Measurements from ENCODE around the gene MAFG.
"Not testable (repeated sequence)": the region's sequence is repeated elsewhere in the genome, so short reads cannot be mapped to it uniquely, and the experiment has no call there.

MAFG gene

DNA sequence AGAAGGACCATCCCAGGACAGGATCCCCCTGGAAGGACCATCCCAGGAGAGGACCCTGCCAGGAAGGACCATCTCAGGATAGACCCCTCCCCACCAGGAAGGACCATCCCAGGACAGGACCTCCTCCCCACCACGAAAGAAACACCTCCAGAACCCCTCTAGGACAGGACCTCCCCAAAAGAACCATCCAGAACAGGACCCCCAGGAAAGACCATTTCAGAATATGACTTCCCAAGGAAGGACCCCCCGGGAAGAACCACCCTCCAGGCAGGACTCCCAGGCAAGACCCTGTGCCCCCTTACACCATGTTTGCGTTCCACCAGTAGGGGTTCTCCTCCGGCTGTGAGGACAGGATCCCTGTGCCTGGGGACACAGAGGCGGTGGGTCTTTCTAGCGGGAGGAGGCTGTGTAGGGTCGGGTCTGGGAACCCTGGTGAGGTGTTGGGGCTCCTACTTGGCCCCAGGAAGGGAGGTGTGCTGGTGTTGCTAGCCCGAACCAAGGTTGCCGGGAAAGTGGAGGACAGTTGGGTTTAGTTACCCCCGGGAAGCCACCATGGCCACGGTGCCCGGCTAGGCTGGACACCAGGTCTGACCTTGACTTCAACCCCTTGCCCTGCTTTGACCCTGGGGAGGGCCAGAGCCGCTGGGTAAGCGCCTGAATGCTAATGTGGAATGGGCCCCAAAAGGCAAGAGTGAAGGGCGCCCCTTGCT is 31.3 kb upstream of the MAFG start:
- no peak for DNase-seq (ENCODE audit: low spot score)

DNA sequence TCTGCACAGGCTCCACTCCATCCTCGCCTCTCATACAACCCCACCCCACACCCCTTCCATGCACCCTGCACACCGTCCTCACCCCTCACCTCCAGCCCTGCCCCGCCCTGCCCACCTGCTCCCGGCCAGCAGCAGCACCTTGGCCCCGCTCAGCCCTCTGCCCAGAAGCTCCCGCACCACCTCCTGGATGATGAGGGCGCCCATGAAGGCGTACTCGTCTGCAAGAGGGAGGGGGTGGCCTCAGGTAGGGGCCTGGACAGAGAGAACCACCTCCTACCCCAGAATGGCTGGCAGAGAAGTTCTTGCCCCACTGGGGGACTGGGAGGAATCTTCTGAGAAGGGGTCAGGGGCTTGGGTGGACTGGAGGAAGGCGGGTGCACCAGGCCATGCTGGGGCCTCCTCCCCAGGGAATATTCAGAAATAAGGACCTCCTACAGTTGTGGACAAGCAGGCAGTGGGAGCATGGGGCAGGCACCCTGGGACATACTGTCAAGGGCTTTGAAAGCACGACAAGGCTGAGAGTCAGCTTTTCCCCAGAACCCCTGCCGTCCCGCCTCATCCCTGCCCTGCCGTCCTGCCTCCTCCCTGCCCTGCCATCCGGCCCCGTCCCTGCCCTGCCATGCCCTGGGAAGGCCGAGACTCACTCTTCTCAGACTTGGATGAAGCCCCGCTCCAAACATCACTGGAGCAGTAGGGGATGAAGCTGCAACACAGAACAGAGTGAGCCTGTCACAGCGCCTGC is 30.3 kb upstream of the MAFG start:
- DNase-seq (ENCODE audit: low spot score) = no peak

DNA sequence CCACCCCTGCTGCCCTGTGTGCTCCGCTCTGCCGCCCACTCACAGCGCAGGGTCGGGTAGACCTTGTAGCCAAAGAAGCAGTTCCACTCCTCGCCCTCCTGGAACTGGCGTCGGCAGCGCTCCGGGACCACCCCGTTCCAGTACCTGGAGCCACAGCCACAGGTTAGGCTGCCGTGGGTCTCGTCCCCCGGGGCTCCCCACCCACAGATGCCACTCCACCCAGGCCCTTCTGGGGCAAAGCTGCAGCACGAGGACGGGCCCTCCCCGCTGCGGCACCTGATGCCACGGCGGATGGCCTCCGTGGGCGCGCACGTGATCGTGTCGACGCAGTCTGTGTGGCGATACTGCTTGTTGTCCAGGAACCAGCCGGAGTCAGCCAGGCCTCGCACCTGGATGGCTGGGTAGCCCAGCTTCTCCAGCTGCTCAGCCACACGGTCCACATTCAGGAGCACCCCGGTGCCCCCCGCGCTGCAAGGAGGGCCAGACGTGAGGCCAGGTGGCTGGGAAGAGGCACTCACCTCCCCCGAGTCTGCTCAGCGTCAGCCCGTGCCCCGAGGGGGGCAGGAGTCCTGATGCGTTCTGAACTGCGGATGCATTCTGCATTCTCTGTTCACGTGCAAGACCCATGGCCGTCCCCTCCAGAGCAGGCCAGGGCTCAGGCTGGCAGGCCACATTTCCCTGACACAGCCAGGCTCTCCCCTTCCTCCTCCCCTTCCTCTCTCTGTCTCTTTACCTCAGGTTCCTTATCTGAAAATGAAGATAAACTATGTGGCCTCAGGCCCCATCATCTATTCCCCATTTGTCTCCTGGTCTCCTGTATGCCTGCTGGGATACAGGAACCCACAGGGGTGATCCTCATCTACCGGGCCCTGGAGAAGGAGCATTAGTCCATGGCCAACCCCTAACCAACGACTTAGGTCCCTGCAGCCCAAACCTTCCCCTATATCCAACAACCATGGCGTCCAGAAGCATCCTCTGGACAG is 29.4 kb upstream of the MAFG start:
- DNase-seq (ENCODE audit: low spot score) = no peak

DNA sequence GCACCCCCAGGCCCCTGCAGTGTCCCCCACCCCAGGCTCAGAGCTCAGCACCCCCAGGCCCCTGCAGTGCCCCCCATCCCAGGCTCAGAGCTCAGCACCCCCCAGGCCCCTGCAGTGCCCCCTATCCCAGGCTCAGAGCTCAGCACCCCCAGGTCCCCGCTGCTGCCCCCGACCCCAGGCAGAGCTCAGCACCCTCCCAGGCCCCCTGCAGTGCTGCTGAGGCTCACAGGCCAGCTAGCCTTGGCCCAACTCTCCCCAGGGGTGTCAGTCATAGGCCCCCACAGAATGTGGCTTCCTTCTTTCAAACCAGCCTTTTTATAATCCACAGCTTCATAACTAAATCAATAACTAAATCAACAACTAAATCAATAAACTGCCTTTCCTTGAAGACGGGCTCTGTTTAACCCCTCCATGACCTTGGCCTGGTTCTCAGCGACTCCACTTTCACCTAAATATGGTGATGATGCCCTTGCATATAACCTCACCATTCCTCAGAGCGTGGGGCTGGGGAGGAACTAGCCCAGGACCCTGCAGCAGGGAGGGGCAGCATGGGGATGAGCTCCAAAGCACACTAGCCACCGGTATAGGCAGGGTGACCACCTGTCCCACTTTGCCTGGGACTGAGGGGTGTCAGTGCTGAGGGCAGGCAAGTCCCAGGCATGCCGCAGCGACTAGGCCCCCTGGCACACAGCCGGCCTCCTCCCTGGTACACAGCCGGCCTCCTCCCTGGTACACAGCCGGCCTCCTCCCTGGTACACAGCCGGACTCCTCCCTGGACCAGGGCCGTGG is 28.4 kb upstream of the MAFG start:
- no peak for DNase-seq (ENCODE audit: low spot score)

DNA sequence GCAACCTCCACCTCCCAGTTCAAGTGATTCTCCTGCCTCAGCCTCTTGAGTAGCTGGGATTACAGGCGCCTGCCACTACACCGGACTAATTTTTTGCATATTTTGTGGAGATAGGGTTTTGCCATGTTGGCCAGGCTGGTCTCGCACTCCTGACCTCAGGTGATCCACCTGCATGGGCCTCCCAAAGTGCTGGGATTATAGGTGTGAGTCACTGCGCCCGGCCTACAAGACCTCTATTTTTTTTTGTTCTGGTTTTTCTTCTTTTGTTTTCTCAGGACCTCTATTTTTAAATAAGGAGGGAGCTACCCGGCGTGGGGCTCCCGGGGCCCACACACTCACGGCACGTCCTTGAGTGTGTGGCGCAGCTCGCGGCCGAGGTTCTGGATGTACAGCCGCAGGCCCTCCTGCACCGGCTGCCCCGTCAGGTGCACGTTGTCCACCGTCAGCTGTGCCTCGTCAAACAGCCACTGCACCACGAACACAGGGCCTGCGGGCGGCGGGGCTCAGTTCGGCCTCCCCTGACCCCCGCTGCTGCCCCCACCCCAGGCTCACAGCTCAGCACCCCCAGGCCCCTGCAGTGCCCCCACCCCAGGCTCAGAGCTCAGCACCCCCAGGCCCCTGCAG is 27.6 kb upstream of the MAFG start:
- DNase-seq (ENCODE audit: low spot score) = no peak

- no peak for DNase-seq (ENCODE audit: low spot score)
Measured at GRCh38 chr17:81954131-81955057, 26.9 kb upstream of the MAFG start.

GRCh38 chr17:81953443-81953842 is 25.9 kb upstream of the MAFG start:
- DNase-seq (ENCODE audit: low spot score) = not testable (repeated sequence)

DNA sequence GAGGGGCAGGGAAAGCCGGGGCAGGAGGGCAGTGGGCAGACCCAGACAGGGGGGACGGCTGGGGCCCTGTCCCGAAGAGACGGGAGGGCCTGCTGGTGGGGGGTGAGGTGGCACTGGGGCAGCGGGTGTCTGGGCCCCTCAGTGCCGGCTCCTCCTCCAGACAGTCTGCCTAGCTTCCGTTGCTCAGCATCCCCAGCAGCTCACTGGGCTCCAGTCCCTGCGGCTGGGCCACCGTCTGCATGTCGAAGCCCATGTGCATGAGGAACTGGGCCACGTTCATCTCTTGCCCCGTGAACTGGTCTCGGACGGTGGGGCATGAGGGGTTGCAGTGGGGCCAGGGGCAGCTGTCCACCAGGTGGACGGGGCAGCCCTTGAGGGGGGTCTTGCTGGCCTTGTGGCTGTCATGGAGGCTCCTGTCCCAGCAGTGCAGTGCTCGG is 25.3 kb upstream of the MAFG start:
- no peak for DNase-seq (ENCODE audit: low spot score)

DNA sequence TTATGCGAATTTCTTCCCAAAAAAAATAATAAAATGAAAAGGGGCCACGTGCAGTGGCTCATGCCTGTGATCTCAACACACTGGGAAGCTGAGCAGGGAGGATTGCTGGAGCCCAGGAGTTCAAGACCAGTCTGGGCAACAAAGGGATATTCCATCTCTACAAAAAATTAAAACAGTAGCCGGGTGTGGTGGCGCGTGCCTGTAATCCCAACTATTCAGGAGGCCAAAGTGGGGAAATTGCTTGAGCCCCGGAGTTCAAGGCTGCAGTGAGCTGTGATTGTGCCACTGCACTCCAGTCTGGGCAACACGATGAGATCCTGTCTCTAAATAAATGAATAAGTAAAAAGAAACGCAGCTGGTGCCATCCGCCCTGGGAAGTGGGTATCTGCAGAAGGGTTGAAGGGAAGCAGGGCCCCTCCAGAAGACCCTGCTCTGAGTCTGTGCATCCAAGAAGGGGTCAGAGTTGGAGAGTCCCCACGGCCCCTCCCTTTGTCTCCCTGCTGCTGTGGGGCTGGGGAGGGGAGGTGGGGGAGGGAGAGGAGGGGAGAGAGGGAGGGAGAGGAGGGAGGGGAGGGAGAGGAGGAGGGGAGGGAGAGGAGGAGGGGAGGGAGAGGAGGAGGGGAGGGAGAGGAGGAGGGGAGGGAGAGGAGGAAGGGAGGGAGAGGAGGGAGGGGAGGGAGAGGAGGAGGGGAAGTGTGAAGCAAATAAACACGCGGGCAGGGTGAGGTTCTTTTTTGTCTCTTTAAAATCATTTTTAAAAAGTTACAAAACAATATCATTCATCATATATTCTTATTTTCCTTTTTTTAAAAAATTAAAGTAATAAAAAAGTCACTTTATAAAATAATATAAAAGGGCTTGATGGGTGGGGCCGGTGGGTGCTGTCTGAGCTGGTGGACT is 24.5 kb upstream of the MAFG start:
- DNase-seq (ENCODE audit: low spot score) = no peak

DNA sequence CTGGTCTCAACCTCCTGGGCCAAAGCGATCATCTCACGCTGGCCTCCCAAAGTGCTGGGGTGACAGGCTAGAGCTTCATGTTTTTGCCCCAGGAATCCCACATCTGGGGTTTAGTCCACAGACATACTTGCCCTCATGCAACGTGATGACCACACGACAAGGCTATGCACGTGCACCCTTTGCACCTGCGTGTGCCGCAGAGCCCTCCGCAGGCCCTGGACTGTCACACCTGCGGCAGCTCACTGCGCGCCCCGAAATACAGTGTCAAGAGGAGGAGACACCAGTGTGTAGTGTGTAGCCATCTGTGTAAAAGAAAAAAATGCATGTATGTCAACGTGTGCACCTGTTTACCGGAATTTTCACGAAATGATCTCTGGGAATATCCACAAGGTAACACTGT is 23.0 kb upstream of the MAFG start:
- no peak for DNase-seq (ENCODE audit: low spot score)

DNA sequence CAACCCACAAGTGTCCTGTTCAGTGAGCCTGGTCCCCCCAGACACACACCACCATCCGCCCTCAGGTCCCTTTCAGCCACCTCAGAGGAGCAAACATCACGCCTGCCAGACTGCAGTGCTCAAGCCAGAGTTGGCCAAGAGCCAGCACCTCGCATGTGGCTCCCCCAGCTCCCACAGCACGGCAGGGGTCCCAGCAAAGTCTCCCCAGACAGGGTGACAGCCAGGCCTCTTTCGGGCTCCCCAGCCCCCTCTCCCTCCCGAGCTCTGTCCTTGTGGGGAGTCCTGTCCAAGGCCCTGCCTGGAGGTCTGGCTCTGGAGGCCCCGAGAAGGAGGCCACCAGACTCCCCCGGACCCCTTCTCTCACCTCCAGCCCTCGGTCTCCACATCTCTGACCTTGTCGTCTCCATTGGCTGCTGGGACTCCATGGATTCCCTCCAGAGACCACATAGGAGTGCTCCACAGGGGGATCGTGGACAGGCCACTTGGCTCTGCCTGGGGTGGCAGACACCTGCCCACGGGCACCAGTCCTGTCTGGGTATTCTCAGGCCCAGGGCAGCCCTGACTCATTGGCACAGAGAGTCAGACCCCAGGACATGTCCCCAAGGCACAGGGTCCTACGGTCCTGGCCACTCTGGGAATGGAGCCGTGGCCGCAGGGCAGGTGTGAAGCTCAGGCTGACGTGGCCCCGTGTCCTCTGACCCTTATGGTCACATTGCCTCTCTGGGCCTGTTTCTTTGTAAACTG is 21.3 kb upstream of the MAFG start:
- no peak for DNase-seq (ENCODE audit: low spot score)

DNA sequence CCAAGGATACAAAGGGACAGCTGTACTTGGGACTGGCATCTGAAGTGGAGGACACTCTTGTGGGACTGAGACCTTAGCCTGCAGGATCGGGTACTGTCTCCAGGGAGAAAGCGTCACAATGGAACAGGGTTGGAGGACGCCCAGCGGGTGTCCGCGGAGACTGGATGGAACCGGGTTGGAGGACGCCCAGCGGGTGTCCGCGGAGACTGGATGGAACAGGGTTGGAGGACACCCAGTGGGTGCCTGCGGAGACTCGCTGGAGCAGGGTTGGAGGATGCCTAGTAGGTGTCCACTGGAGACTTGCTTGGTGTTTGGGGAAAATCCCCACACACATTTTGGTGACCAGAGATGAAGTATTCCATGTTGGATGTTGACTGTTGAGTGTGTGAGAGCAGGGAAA is 19.7 kb upstream of the MAFG start, which contains the start of gene MYADML2:
MYADML2 (minus strand) TSS at position 45 of the 400 bp plus-strand sequence. CDS start 5,492 bp downstream, outside the sequence.
- no peak for DNase-seq (ENCODE audit: low spot score)

DNA sequence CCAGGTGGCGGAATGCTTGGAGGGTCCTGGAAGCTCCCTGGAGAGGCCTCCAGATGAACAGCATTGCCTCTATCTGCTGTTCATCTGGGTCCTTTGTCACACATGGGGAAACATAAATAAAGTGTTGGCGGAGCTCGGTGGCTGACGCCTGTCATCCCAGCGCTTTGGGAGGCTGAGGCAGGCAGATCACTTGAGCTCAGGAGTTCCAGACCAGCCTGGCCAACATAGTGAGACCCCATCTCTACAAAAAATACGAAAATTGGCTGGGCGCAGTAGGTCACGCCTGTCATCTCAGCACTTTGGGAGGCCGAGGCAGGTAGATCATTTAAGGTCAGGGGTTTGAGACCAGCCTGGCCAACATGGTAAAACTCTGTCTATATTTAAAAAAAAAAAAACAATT is 17.3 kb upstream of the MAFG start:
- no peak for DNase-seq (ENCODE audit: low spot score)

DNA sequence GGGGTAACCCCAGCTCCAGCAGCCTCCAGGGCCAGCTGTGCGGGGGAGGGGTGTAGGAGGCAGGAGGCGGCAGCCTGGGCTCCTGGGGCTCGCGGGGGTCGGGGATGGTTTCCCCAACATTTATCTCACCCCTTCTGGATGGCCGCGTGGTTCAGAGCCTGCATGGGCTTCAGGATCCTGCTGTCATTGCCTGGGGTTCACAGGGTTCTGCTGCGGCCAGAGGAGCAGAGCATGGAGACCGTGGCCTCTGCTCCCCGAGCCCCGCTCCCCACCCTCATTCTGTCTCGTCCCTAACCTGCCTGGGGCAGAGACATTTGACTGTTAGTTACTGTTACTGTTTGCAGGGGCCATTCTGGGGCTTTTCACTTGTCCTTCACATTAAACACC is 14.6 kb upstream of the MAFG start:
- no peak for DNase-seq (ENCODE audit: low spot score)

- DNase-seq (ENCODE audit: low spot score) = no peak
Measured at GRCh38 chr17:81941484-81942166, 14.1 kb upstream of the MAFG start.

DNA sequence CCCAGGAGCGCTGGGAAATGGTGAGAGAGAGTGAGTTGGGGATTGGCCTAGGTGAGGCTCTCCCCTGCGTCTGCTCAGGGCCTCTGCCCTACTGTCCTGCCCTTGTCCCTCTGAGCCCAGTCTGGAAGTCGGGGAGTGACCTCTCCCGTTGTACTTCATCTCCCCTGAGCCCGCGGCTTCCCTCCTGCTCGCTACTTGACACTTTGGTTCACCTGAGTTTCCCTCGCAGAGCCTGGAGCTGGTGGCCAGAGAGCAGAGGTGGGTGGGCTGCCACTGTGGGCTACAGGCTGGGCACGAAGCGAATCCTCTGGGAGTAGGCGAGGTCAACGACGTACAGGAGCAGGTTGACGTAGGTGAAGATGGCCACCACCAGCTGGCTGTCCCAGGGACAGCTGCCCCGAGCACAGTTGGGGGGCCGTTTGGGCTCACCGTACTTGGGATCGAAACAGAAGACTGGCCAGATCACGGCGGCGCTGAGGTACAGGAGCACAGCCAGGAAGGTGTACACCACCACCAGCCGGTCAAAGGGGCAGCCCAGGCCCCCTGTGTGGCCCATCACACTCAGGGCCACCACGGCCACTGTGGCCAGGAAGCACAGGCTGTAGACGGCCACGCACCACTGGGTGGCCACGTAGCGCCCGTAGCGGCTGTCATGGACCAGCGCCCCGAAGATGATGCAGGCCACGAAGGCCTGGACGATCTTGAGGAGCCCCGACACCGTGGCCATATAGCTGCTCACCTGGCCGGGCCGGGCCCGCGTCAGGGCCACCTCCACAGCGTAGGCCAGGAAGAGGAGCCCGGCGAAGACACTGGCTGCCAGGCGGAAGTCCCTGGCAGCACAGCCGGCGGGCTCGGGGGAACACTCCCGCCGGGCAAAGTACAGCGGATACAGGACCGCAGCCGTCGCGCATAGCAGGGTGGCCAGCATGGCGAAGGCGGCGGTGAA is 13.3 kb upstream of the MAFG start:
- no peak for DNase-seq (ENCODE audit: low spot score)

All from LoVo (cell line).